Neural progenitor cell (in vitro differentiated cells): ENCODE measurements around the gene SPAAR. TPM values are rescaled to one million over a fixed set of nuclear protein-coding genes. Genes with fewer than 3 reads are reported as not detected.

Experiments used
- DNase-seq: peaks from one replicate; pipeline ENCODE4 v3.0.0-alpha.2; 2016; ENCODE audit warnings: low spot score
- H2AFZ ChIP-seq: fragments of 200-600 bp; sonication (generic); replicated peaks from 2 replicates; pipeline ENCODE4 v1.6.1; 2016; ENCODE audit warnings: antibody characterized with exemption
- H3F3A ChIP-seq: fragments of 200-600 bp; sonication (generic); 2 replicates; pipeline ENCODE4 v1.6.1; 2016; ENCODE audit warnings: antibody characterized with exemption, low read depth
- H3K27ac ChIP-seq: fragments of 200-600 bp; sonication (generic); 2 replicates; pipeline ENCODE4 v1.5.1; 2016; ENCODE audit warnings: mild to moderate bottlenecking
- H3K27me3 ChIP-seq: fragments of 200-600 bp; sonication (generic); 2 replicates; pipeline ENCODE4 v1.6.1; 2016; ENCODE audit warnings: mild to moderate bottlenecking, moderate library complexity
- H3K36me3 ChIP-seq: fragments of 200-600 bp; sonication (generic); 2 replicates; pipeline ENCODE4 v1.5.1; 2016
- H3K4me1 ChIP-seq: fragments of 200-600 bp; sonication (generic); 2 replicates; pipeline ENCODE4 v1.6.1; 2016; ENCODE audit warnings: mixed run types
- H3K4me2 ChIP-seq: fragments of 200-600 bp; sonication (generic); 2 replicates; pipeline ENCODE4 v1.6.1; 2016
- H3K4me3 ChIP-seq: fragments of 200-600 bp; sonication (generic); 2 replicates; pipeline ENCODE4 v1.5.1; 2016
- H3K79me2 ChIP-seq: fragments of 200-600 bp; sonication (generic); 2 replicates; pipeline ENCODE4 v1.6.1; 2016; ENCODE audit warnings: low read depth
- H3K9ac ChIP-seq: fragments of 200-600 bp; sonication (generic); 2 replicates; pipeline ENCODE4 v1.6.1; 2016
- H3K9me3 ChIP-seq: fragments of 200-600 bp; sonication (generic); 2 replicates; pipeline ENCODE4 v1.5.1; 2016; ENCODE audit warnings: low read depth
- H4K20me1 ChIP-seq: fragments of 200-600 bp; sonication (generic); 2 replicates; pipeline ENCODE4 v1.6.1; 2016; ENCODE audit warnings: low read depth
- H3K27ac Mint-ChIP-seq: 3 replicates; pipeline ENCODE4 v1.8.0; 2021; ENCODE audit warnings: mixed read lengths
- H3K27me3 Mint-ChIP-seq: 2 replicates; pipeline ENCODE4 v1.8.0; 2022; ENCODE audit warnings: low read depth, mild to moderate bottlenecking, inconsistent platforms, moderate library complexity, mixed read lengths; ENCODE audit not compliant: insufficient read depth
- H3K36me3 Mint-ChIP-seq: 3 replicates; pipeline ENCODE4 v1.8.0; 2021; ENCODE audit warnings: mixed read lengths
- H3K4me1 Mint-ChIP-seq: 3 replicates; pipeline ENCODE4 v1.8.0; 2021; ENCODE audit warnings: mixed read lengths
- H3K4me3 Mint-ChIP-seq: 3 replicates; pipeline ENCODE4 v1.8.0; 2021; ENCODE audit warnings: mild to moderate bottlenecking, moderate library complexity, mixed read lengths
- H3K9me3 Mint-ChIP-seq: 3 replicates; pipeline ENCODE4 v1.8.0; 2020; ENCODE audit warnings: mixed read lengths
- EZH2 ChIP-seq: fragments of 200-600 bp; sonication (generic); IDR thresholded peaks from 2 replicates; pipeline ENCODE4 v1.6.1; 2017; ENCODE audit warnings: antibody characterized with exemption, mild to moderate bottlenecking, moderate library complexity
- EZH2phosphoT487 ChIP-seq: fragments of 200-600 bp; sonication (generic); IDR thresholded peaks from 2 replicates; pipeline ENCODE4 v1.6.1; 2017; ENCODE audit warnings: antibody characterized with exemption
- total RNA-seq: library from RNA; depleted of rRNA; stranded (reverse); fragments of >200 nt; gene quantifications from 2 replicates; pipeline ENCODE4 v1.2.3, GENCODE V29; 2015; ENCODE audit warnings: low replicate concordance
- TF ChIP-seq, protein P1 (sequence below): fragments of 200-600 bp; sonication (generic); IDR thresholded peaks from 2 replicates; pipeline ENCODE4 v1.5.1; 2017; ENCODE audit warnings: antibody characterized with exemption, mild to moderate bottlenecking

SPAAR gene
- total RNA-seq, 1 donor from 2014 or later, result not detected

DNA sequence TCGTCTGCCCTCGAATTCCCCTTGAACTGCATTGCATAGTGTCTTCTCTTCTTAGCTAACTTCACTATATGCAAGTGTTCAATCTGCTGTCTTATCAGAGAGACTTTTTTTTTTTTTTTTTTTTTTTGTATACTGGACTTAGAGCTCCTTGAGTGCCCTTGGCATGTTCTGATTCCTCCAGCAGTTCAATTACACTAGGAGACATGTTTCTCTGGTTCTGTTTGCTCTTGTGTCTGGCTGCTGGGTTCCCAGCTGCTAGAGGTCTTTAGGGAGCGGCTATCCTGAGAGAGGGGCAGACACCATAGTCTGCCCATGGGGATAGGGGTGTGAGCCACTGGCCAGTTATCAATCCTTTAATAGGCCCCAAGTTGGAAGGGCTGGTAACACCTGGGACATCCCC lies 35.6 kb downstream of the SPAAR start:
- Histone ChIP-seq H3K79me2 (no peaks in the 10 kb centered on the region), H3K9me3 (no peaks in the 10 kb centered on the region), H3F3A (no peaks in the 10 kb centered on the region), H3K4me3 (no peak overlapping the region), H3K9ac (no peak overlapping the region), H3K27me3 (peaks cover 80% of the 10 kb centered on the region), H3K4me1 (no peaks in the 10 kb centered on the region), H4K20me1 (no peaks in the 10 kb centered on the region), H3K27ac (no peak overlapping the region), H2AFZ (peak overlapping the region; percentile 91), H3K36me3 (no peaks in the 10 kb centered on the region), H3K4me2 (no peak overlapping the region)
- H3K9me3 Mint-ChIP-seq, result no peaks in the 10 kb centered on the region
- no peak overlapping the region for H3K4me3 Mint-ChIP-seq
- TF ChIP-seq EZH2phosphoT487 (no peak), EZH2 (no peak)
- TF ChIP-seq, protein P1, sequence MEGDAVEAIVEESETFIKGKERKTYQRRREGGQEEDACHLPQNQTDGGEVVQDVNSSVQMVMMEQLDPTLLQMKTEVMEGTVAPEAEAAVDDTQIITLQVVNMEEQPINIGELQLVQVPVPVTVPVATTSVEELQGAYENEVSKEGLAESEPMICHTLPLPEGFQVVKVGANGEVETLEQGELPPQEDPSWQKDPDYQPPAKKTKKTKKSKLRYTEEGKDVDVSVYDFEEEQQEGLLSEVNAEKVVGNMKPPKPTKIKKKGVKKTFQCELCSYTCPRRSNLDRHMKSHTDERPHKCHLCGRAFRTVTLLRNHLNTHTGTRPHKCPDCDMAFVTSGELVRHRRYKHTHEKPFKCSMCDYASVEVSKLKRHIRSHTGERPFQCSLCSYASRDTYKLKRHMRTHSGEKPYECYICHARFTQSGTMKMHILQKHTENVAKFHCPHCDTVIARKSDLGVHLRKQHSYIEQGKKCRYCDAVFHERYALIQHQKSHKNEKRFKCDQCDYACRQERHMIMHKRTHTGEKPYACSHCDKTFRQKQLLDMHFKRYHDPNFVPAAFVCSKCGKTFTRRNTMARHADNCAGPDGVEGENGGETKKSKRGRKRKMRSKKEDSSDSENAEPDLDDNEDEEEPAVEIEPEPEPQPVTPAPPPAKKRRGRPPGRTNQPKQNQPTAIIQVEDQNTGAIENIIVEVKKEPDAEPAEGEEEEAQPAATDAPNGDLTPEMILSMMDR, result no peak
- H3K4me1 Mint-ChIP-seq, result no peaks in the 10 kb centered on the region
- H3K36me3 Mint-ChIP-seq, result no peaks in the 10 kb centered on the region
- no peak overlapping the region for H3K27ac Mint-ChIP-seq
- H3K27me3 Mint-ChIP-seq, result peaks cover 7% of the 10 kb centered on the region
- no peak for DNase-seq

DNA sequence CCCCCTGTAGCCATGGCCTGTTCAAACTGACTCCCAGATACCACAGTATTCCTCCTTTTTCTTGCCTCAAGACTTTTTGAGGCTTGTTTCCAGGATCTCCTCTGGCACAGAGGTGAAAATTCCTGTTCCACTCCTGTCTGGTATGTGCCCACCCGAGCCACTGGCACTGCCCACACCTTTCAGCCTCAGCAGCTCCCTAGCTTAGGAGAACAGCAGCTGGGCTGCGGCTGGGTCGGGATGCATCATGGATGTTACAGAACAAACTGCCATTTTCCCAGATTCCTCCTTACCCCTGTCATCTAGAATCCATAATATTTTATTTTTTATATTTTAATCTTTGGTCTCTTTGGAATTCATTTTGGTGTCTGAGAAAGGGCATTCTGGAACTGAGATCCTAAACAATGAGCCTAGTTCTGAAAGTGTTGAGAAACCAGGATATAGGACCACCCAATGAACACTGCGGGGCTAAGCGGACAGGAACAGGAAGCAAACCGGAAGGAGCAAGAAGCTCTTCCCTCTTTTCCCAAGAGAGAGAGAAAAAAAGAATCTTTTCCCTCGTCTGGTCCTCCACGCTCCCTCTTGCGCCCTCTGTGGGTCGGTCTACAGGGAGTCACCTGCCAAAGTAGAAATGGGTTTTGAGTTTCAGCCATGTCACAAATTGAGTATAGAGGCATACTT lies 36.2 kb downstream of the SPAAR start:
- Mint-ChIP-seq H3K9me3 (no peaks in the 10 kb centered on the region), H3K27ac (no peak overlapping the region), H3K4me1 (no peaks in the 10 kb centered on the region), H3K36me3 (no peaks in the 10 kb centered on the region), H3K4me3 (no peak overlapping the region), H3K27me3 (peaks cover 7% of the 10 kb centered on the region)
- no peak overlapping the region for H3K27ac ChIP-seq
- no peaks in the 10 kb centered on the region for H3K79me2 ChIP-seq
- H3K36me3 ChIP-seq, result no peaks in the 10 kb centered on the region
- H2AFZ ChIP-seq, result peak overlapping the region; percentile 91
- H3K4me3 ChIP-seq, result peak overlapping the region; percentile 26
- peaks cover 74% of the 10 kb centered on the region for H3K27me3 ChIP-seq
- peak; percentile 84 for DNase-seq
- H3K4me1 ChIP-seq, result no peaks in the 10 kb centered on the region
- TF ChIP-seq, protein P1, result peak; percentile 84
- peak; percentile 22 for TF ChIP-seq EZH2phosphoT487
- no peak for TF ChIP-seq EZH2
- H3F3A ChIP-seq, result no peaks in the 10 kb centered on the region
- H3K9ac ChIP-seq, result no peak overlapping the region
- H3K4me2 ChIP-seq, result peak overlapping the region; percentile 61
- H4K20me1 ChIP-seq, result no peaks in the 10 kb centered on the region
- no peaks in the 10 kb centered on the region for H3K9me3 ChIP-seq

DNA sequence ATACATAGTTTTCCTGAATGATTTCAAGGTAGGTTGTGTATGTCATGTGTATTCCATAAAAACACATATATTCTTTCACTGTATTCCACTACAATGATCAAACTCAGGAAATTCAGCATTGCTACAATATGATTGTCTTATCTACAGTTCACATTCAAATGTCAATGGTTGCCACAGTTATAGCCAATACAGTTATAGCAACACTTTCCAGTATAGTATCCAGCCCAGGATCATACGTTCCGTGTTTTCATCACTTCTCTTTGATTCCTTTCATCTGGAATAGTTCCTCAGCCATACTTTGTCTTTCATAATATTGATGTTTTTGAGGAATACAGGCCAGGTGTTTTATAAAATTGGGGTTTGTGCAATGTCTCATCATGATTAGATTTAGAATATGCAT lies 39.2 kb downstream of the SPAAR start:
- Histone ChIP-seq H3K9ac (no peak overlapping the region), H3K4me1 (no peaks in the 10 kb centered on the region), H3K4me2 (no peak overlapping the region), H3F3A (no peaks in the 10 kb centered on the region), H4K20me1 (no peaks in the 10 kb centered on the region), H3K9me3 (no peaks in the 10 kb centered on the region), H3K27ac (no peak overlapping the region), H3K27me3 (peaks cover 64% of the 10 kb centered on the region), H3K4me3 (no peak overlapping the region), H3K36me3 (no peaks in the 10 kb centered on the region), H2AFZ (no peak overlapping the region), H3K79me2 (no peaks in the 10 kb centered on the region)
- H3K9me3 Mint-ChIP-seq, result no peaks in the 10 kb centered on the region
- H3K36me3 Mint-ChIP-seq, result no peaks in the 10 kb centered on the region
- TF ChIP-seq EZH2, result no peak
- no peak overlapping the region for H3K4me3 Mint-ChIP-seq
- H3K27ac Mint-ChIP-seq, result no peak overlapping the region
- H3K27me3 Mint-ChIP-seq, result peaks cover 5% of the 10 kb centered on the region
- no peaks in the 10 kb centered on the region for H3K4me1 Mint-ChIP-seq
- DNase-seq, result no peak

DNA sequence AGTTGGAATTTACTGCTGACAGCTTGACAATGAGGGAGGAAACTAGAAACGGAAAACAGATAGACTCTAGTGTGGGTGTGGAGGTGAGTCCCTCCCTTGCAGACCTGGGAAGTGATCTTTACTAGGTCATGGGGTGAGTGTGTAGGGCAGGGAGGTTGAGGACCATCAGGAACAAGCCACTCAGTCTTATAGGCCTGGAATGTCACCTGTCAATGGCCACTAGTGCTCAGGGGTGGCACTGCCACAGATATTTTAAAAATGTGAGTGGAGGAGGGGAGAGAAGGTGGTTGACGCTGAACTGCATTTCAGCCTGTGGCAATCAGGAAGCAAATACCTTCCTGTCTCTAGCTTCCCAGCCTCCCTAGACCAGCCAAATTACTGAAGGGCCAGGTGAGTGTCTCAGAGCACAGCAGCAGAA lies 39.6 kb downstream of the SPAAR start:
- H3K4me1 Mint-ChIP-seq, result no peaks in the 10 kb centered on the region
- Histone ChIP-seq H3K27me3 (peaks cover 64% of the 10 kb centered on the region), H4K20me1 (no peaks in the 10 kb centered on the region), H3K4me3 (no peak overlapping the region), H3F3A (no peaks in the 10 kb centered on the region), H3K9ac (no peak overlapping the region), H3K36me3 (no peaks in the 10 kb centered on the region), H3K27ac (no peak overlapping the region), H3K79me2 (no peaks in the 10 kb centered on the region), H3K4me1 (no peaks in the 10 kb centered on the region), H2AFZ (peak overlapping the region; percentile 15), H3K9me3 (no peaks in the 10 kb centered on the region), H3K4me2 (no peak overlapping the region)
- no peaks in the 10 kb centered on the region for H3K9me3 Mint-ChIP-seq
- H3K27ac Mint-ChIP-seq, result no peak overlapping the region
- no peak for DNase-seq
- TF ChIP-seq EZH2 (no peak), EZH2phosphoT487 (no peak)
- TF ChIP-seq, protein P1, result no peak
- no peak overlapping the region for H3K4me3 Mint-ChIP-seq
- H3K36me3 Mint-ChIP-seq, result no peaks in the 10 kb centered on the region
- H3K27me3 Mint-ChIP-seq, result peaks cover 9% of the 10 kb centered on the region
